HG02623 (cell line): ENCODE measurements around the gene SH3RF3.

ENCODE experiments used
- ATAC-seq: cut with Tn5 transposase; IDR thresholded peaks from one replicate; pipeline ENCODE4 v1.9.1; 2021; ENCODE audit warnings: moderate library complexity; ENCODE audit not compliant: unreplicated experiment

Gene SH3RF3

DNA sequence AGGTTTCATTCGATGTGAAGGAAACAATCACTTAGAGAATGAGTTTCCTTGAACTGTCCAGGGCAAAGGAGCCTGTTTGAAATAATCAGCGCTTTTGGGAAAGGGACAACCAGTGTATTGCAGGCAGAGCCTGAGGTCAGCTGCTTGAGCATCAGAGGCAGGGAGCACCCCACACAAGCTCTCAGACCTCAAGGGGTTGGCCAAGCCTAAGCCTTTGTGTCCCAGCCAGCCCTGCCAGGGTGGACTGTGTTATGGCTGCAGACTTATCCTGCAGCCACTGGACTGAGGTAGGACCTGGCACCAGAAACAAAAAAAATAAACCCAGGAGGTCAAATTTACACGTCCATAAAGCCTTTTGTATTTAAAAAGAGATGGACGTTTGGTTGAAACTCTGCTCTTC, 256.5 kb downstream of the SH3RF3 start:
- ATAC-seq: no peak

DNA sequence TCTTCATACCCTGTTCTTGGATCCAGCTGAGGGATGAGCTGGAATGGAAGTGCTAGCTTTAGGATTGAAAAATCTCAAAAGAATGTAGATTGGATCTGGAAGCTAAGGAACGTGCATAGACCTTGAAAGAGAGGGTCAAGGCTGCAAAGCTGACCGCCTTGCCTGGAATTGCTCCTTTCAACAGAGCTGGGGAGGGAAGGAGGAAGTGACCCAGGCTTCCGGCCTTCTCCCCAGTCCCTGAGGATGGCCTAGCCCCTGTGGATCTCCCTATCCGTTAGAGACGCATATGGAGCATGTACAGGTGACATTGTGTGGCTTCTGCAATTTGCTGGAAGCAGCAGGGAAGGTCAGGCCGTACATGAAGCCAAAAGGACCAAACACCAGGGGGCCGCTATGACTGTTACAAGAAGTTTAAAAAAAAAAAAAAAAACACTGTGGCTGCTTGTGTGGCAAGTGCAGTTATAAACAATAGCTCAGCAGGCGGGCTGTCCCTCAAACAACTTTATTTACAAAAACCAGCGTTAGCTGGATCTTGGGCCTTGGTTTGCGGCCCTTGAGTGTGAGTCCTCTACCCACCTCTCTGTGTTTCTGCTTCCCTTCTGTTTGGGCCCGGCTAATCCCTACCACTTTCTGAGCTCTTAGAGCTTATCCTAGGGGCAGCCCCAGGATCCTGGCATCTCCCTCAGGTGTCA, 257.1 kb downstream of the SH3RF3 start:
- no peak for ATAC-seq

DNA sequence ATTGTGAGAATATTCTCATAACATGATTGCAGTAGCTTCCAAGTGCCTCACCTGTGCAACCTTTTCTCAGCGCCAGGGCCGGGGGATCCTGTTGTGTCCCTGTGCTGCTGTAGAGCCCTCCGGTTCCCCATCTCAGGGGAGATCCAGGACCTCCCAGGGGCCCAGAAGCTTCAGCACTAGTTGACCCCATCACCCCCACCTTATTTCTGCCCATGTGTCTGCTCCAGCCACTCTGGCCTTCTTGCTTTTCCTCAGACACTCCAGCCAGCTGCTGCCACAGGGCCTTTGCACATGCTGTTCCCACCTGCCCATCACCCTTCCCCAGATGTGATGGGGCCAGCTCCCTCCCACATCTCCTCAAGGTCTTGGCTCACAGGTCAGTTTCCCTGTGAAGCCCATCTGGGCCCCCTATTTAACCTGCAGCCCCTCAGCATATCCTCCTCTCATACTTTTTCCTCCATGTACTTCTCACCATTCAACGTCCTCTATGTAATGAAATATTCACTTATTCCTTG, 258.3 kb downstream of the SH3RF3 start:
- no peak for ATAC-seq

DNA sequence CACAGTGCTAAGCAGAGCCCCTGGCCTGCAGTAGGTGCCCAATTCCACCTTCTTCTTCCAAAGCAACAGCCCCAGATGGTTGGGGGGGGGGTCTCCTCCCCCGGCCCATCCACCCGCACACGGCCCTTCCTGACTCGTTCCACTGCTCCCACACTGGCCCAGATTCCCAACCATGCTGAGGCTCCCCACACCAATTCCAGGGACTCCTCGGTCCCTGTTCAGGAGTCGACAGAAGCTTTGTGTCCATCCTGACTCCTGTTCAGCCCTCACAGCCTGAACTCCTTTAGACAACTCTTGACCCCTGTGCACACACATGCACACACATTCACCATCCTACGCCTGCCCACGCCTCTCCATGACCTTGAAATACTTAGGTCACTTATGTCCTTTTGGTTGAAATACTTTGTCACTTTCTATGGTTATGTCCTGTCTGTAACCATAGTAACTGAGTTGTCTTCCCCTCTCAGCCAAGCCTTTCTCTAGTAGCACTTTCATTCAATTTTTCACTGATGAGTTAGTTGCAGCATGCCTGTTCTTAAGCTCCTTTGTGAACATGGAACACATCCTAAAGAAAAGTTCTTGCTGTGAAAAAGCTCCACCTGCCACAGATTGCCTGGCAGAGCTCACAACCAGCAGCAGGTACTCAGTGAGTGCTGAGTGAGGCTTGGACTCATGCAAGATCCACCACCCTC, 258.9 kb downstream of the SH3RF3 start:
- no peak for ATAC-seq

DNA sequence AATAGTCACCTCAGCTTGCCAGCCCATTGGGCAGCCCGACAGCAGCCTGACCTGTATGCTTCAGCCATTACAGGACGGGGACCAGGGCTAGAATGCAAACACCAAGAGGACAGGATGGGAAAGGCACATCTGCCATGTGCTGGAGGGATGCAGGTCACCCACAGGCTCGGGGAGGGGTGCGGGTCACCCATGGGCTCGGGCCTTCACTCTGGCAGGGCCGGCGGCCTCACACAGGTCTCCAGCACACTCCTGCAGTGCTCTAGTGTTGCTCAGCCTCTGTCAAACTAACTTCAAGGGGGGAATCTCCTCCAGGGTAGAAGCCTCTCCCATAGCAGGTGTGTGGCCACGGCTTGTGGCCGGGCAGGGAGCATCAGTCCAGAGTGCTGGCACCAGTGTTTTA, 262.2 kb downstream of the SH3RF3 start:
- no peak for ATAC-seq

DNA sequence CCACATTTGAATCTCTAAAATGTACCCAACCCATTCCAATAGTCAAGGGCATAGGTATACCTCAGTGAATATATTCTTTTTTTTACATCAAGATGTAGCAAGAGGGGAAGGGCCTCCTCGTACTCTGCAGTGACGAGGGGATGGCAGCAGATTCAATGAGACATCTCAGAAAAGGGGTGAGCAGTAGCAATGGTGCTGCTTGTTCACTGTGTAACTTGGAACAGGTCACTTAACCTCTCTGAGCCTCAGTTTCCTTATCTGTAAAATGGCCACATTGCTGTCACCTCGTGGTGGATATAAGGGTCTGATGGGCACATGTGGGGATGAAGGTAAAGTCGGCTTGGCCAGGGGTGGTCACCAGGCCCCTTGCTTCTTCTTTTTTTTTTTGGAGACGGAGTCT, 263.1 kb downstream of the SH3RF3 start:
- ATAC-seq: no peak

DNA sequence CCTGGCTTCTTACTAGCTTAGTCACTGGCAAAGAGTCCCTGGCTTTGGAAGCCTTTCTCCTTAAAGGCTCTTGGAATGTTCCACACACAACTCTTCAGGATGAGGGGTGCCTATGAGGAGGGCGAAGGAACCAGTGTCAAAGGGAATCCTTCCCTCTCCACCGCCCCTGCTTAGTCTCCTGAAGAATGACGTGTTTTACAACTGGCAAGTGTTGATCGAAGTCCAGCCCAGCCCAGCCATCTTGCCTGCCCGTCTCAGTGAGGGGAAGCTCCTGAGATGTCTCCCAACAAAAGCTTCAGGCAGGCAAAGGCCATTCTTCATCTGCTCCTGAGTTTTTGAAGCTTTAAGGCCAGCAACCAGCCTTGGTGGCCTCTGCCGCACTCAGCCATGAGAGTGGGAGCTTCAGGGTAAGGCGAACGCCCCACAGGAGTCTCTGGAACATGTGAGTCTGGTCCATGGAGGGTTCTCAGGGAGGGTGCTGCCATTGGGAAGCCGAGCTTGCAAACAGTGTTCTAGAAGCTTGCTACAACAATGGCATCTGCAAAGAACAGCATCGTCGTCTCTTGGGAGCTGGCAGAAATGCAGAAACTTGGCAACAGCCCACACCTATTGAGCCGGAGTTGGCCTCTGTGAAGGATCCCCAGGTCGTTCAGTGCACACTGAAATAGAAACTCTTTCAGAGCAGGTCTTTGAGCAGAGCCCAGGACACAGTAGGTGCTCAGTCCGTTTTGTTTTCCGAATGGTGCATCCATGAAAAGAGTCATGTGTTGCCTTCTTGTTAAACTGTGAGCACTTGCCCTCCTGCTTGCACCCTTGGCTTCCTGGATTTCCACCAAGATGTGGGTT, 264.0 kb downstream of the SH3RF3 start:
- no peak for ATAC-seq

DNA sequence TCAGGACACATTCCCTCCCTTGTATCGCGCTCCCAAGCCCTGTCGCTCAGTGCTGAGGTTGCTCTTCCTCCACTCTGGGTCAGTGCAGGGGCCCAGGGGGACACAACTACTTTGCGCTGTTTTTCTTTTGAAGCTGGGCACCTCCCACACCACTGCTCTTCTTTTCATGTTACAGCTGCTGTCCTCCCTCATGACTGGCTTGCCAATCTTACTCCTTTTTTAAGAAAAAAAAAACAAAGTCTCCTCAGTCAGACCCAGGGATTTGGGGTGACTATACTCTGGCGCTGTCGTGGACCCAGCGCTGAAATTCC, 264.6 kb downstream of the SH3RF3 start:
- no peak for ATAC-seq

DNA sequence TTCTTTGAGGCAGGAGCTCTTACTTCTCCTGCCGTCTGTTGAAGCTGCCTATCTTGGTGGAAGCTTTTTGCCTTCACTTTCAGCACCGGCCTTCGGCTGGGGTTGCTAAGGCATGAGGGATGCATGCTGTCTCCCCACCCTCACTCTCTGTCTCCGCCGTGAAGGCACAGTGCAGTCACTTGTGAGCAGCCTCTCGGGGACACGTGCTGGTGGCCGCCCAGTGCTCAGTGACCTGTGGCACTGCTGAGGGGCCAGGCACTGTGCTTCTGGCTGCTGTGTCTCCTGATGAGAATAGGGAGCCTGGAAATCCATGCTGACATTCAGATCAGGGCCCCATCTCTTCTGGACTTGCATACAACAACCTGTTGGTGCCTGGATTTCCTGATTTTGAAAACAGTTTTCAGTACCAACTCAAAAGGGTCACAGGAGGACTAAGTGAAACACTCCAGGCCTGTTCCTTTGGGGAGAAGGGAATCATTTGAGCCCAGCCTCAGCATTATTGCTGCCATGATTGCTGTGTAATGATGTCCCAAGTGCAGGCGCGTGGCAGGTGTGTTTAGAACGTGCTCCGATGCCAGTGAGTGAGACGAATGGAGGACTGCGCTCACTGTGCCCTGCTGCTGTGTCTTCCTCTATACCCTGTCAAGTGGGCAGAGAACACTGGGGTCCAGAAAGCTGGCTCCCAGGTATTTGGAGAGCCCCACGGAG, 266.6 kb downstream of the SH3RF3 start:
- no peak for ATAC-seq

DNA sequence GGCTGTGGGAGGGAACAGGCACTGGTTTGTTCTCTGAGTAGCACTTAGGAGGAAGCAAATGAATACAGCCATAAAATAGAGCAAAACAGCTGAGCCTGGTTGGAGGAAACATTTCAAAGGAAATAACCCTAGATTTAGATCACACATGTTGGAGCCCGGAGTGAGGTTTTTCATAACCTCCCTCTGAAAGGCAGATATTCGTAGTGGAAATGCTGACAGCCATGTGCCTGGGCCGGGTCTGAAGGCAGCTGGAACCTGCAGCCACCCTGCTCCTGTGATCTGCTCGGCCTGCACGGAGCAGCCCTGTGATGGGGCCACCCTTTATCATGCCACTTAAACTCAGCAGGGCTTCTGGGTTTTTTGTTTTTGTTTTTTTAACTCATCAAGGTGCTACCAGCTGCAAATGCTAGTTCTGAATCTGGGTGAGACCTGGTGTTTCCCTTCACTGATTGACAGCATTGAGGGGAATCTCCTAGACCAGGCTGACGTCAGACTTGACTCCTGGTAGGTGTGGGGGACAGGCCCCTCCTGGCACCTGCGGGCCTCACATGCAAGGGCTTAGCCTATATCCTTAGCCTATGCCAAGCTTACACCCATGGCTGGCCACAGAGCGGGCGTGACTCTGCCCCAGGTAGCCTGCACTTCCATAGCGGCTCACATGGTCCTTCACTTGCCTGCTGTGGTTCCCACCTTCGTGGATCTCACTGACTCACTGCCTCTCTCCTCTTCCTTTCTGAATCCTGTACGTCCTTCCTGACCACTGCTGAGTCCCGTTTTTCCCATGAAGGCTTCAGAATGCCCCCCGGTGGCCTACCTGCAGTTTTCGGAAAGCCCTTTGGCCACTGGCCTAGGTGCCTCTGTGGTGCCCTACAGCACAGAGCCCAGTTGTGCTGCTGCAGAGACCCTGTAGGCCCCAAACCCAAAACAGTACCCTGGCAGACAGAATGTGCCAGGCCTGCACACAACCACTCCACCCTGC, 267.5 kb downstream of the SH3RF3 start:
- no peak for ATAC-seq

DNA sequence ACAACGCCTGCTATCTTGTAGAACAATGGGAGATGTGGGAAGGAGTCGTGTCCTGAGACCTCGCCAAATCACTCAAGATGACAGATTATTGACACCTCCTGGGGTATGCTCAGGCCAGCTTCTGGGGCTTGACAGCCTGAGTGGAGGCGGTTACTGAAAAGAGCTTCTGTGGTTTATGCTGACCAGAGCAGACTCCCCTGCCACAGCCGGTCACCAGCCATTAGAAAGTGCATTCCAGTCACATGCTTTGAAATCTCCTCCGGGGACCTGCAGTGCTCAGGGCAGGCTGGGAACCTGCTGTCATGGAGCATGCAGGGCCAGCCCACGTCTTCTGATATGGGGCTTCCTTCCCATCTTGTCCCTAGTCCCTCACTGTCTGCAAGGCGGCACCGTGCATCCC, 268.9 kb downstream of the SH3RF3 start:
- ATAC-seq: no peak

DNA sequence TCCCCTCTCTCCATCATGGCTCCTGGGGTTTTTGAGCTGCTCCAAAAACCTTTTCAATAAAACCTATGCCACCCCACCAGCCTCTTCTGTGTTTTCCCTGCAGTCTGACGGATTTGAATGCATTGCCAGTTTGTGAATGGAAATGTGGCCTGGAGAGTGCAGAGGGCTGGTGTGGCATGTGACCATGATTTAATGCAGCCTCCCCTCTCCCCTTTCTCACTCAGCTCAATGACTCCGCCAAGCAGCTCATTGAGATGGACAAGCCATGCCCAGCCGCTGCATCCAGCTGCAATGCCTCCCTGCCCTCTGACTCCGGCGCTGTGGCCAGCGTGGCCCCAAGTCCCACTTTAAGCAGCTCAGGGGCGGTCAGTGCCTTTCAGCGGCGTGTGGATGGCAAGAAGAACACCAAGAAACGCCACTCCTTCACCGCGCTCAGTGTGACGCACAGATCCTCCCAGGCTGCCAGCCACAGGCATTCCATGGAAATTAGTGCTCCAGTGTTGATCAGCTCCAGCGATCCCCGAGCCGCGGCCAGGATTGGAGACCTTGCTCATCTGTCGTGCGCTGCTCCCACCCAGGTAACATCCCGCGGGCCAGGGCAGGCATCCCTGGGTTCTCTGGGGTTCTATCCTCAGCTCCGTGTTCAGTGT, 269.5 kb downstream of the SH3RF3 start:
- no peak for ATAC-seq

DNA sequence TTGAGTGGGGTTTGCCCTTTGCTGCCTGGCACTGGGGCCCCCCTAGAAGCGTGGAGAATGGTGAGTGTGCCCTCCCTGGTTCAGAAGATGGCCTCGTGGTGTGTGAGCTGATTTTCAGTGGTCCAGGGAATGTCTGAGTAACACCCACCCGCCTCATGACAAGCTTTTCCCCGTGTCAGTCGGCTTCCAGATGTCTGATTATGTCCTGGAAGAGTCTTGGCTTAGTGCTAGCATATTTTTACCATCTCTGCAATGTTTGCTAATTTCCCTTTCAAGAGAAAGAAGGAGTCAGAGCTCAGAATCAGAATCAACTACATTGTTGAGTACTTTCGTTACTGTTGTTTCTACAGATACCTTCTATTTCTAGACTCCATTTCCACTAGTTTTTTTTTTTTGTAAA, 270.1 kb downstream of the SH3RF3 start:
- ATAC-seq: no peak

DNA sequence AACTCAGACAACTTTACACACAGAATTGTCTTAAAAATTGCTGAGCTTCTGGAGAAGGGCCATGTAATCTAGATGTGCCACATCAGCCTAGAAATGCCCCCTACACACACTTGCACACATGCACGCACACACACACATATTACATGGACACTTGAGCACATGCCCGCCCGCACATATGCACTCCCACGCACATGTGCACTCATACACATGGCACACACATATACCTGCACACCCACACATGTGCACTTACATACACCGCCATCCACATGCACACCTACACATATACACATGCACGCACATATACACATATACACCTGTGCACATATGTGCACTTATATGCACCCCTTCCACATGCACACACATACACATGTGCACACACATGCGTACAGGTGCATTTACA, 271.1 kb downstream of the SH3RF3 start:
- no peak for ATAC-seq

DNA sequence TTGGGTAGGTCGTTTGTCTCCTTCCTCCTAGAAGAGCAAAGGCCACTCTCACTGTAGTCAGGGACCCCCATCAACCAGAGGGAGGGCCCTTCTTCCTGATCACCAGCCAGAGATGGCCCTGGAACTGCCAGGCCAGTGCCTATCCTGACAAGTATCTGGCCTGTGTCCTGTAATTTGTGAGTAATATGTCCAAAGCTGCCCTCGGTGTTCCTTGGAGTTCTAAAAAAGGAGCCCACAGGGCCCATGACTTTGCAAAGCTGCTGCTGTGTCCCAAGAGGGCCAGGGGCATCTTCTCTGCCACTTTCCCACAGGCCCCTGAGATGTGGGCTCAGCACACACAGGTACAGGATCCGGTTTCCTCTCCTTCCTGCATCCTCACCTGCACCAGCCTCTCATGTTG, 272.4 kb downstream of the SH3RF3 start:
- no peak for ATAC-seq

DNA sequence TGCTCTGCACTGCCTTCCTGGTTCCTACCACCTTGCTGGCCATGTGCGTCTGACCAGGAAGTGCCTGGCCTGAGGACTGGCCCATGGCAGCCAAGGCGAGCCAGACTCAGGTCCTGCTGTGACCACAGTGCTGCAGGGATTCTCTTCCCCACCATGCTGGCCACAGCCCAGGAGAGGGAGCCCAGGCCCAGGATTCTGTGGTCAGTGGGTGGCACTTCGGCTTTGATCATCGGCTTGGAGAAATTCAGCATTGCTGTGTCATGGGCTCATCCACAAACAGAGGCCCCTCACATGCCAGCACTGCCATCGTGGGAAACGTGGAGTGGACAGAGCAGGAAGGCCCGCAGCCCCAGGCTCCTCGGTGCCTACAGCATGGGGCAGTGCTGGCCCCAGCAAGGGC, 273.2 kb downstream of the SH3RF3 start:
- no peak for ATAC-seq

DNA sequence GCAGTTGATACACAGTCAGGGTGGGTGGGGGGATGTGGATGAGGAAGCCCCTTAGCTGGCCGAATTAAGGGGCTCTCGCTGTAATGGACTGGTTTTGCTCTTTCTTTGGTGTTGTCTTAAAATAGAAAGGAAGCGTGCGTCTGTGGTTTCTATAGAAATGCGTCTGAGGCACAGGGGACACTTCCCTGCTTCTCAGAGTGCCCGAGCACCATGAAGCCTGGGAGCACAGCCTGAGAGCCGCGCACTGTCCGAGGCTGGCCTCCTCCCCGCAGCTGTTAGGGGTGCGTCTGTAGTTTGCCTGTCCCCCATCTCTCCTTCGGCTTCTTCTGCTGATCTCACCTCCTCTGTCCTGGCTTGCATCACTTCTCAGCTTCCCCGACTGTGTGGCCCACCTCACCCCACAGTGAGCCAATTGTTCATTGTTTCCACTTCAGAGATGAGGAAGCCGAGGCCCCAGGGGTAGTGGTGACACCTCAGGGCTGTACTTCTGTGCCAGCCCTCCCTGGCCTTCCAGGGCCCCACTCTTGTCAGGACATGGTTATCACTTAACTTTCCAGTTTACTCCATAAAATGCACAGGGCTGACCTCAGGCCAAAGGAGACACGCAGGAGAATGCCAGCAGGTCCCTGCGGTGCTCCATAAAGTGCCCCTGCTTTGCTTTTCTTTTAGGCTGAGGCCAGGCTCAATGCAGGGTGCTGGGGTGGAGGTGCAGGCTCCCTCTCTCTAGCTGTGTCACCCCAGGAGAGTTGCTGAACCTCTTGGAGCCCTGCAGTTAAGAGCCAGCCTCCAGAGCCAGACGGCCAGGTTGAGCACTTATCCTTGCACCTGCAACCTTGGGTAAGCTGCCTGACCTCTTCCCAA, 274.2 kb downstream of the SH3RF3 start:
- ATAC-seq: no peak

DNA sequence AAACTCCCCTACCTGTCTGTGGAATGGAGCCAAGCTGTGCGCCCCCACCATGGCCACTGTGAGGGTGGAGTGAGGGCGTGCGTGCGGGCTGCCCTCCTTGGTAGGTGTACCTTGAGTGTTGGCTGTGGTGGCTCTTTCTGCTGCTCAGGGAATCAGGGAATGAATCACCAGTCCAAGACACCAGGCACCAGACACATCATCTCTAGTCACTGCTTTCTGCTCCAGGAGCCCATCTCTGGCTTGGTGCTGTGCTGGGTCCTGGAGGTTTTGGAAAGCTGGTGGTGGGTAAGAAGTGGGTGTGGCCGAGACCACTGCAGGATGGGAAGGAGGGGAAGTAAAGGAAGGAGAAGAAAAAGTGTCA, 274.8 kb downstream of the SH3RF3 start:
- no peak for ATAC-seq

DNA sequence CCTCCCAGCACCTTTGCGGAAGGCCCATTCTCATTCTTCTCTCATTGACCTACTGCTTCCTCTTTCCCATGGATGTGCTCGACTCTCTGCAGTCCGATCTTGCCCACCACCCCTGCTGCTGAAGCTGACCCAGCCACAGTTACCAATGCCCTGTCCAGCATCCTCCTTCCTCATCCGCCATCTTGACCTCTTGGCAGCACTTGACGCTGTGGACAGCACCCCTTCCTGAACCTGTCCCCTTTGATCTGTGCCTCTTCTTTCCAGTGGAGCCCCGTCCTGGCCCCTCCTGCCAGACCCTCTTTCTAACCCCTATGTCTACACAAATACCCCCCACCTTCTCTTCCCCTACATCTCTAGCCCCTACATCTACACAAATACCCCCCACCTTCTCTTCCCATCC, 275.7 kb downstream of the SH3RF3 start:
- no peak for ATAC-seq
